Stimulated activated CD8-positive, alpha-beta memory T cell treated with anti-CD3 and anti-CD28 coated beads, Interleukin-15, amount 100 ng/mL, for 24 hours (primary cell): ENCODE measurements around the gene GPR4.

Experiments
- DNase-seq: peaks from one replicate; pipeline ENCODE4 v3.0.0-alpha.2; 2020; ENCODE audit warnings: low read depth

The GPR4 gene

DNA sequence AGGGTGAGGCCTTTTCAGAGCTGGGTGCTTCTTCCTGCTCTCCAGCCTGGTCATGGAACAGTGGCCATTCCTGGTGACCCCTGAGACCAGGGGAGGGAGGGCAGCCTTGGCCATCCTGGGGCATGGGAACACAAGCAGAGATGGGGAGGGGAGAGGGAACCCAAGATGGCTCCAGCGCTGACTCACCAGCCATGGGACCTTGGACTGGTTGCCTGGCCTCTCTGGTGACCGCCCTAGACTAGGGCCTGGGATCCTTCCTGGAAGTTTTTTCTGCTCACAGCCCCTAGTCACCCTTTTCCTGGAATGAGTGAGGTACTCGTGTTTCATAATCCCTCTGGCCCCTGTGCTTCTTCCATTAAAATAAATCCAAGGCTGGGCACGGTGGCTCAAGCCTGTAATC, 14.1 kb downstream of the GPR4 start:
- no peak for DNase-seq

DNA sequence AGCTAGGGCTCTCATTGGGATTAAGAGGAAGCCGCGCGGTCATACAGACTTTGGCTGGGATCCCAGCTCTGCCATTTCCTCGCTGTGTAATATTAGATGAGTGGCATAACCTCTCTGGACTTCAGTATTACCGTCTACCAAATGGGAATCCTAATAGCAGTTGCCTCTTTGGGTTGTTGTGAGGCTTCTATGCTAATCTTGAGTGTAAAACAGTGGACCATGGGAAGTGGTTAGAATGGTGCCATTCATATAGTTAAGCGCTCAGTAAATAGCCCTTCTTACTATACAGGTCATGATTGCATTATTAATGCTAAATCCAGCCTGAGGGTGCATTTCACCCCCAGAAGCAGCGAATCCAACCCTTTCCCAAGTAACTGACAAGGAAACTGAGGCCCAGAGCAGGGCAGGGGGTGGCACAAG, 16.8 kb downstream of the GPR4 start:
- DNase-seq: no peak

DNA sequence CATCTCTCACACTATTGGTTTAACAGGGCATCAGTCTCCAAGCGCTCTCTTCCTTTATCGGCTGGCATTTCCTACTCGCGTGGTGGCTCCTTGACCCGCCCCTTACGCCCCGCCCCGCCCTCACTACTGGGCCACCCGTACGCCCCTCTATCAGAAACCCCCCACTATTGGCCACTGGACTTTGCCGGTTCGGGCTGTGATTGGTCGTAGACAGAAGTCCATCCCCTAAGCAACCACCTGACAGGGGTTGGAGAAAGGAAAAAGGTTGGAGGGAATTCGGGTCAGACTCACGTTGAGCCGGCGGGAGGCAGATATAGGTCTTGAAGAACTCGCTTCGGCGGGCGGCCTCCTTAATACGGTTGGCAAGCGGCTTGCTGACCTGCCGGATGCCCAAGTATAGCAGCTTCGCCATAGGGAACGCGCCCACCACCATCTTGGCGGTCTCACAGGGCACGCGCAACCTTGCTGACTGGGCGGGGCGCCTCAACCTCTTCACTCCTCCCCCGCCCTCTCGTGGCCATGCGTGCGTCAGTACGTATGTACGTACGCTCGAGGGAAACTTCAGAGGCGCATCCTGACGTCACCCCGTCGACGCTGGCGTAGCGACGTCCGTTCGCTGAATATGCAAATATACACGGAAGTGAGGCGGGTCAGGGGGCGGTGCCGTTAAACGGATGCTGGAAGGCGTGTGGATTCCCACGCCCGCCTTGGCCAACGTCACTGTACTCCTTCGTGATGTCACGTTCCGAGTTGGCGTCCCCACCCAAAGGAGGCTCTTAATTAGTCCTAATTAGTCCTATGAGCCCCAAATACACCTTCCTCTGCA, 17.5 kb downstream of the GPR4 start, which contains the start of gene OPA3:
OPA3 (minus strand) TSS at position 471 of the 826 bp plus-strand sequence; CDS start at position 433, 38 bp downstream.
- peak; percentile 92 for DNase-seq

DNA sequence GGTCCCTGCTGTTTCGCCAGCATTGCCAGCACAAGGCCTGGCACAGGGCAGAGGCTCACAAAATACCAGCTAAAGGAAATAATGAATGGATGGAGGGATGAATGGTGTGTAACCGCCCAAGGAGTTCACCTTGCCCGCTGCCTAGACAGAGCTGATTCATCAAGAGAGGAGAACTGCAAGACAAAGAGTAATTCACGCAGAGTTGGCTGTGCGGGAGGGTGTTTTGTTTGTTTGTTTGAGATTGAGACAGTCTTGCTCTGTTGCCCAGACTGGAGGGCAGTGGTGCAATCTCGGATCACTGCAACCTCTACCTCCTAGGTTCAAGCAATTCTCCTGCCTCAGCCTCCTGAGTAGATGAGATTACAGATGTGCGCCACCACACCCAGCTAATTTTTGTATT, 20.4 kb downstream of the GPR4 start:
- no peak for DNase-seq

DNA sequence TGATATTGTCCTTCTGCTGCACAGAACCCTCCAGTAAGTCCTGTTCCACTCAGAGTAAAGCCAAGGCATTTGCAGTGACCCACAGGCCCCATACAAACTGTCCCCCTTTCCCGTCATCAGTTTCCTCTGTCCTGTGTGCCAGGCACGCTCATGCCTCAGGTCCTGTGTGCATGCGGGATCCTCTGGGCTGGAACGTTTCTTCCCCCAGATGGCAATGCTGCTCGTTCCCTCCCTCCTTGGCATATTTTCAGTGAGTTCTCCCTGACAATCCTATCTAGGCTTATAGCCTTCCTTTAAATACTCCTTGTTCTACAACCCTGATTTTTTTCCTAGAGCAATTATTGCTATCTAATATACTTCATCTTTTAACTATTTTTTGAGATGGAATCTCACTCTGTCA, 23.2 kb downstream of the GPR4 start:
- DNase-seq: no peak

DNA sequence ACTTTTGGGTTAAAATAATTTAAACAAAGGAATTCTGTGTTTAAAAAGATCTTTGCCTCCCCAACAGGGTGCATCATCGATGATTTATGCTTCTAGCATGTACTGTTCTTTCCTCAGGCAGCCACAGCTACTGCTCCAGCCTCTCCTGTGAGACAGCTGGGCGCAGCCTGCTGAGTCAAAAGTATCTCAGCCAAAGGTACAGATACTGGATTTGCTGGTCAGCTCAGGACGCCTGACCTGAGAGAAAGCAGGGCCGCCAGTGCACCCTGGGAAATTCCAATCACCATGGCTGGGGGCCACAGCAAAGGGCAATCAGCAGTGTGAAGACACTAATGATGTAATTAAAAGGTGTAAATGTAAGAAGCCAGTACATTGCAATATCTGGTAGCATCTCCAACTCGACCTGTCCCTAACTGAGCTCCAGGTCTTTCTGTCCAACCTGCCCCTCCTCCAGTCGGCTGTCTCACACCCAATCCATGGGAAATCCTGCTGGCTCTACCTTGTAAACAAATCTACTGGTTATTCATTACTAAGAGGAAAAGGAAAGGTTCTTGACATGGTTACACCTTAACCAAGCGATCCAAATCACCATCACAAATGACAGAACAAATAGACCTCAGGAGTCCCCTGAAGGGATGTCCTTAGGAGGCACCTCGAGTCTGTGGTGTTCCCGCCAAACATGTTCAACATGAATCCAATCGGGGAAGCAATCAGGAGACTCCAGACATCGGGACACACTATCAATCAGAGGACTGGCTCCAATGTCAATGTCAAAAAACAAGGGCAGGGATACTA, 24.7 kb downstream of the GPR4 start:
- DNase-seq: no peak

- DNase-seq: no peak
Measured at GRCh38 chr19:45576682-45577081, 25.3 kb downstream of the GPR4 start.

- no peak for DNase-seq
Measured at GRCh38 chr19:45575216-45575615, 26.8 kb downstream of the GPR4 start.

DNA sequence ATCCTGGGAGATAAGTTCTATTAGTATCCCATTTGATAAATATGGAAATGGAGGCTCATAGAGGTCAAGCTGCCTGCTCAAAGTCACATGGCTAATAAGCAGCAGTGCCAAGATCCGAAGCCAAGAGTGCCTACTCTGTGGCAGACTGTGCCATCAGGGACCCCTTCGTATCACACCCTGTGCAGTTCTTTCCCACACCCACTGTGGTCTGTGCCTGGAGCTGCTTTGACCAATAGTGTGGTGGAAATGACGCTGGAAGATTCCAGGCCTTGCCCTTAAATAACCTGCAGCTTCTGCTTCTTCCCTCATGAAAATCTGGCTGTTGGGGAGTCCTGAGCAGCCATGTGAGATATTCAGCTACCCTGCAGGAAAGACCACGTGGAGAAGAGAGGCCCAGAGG, 27.5 kb downstream of the GPR4 start:
- DNase-seq: no peak

DNA sequence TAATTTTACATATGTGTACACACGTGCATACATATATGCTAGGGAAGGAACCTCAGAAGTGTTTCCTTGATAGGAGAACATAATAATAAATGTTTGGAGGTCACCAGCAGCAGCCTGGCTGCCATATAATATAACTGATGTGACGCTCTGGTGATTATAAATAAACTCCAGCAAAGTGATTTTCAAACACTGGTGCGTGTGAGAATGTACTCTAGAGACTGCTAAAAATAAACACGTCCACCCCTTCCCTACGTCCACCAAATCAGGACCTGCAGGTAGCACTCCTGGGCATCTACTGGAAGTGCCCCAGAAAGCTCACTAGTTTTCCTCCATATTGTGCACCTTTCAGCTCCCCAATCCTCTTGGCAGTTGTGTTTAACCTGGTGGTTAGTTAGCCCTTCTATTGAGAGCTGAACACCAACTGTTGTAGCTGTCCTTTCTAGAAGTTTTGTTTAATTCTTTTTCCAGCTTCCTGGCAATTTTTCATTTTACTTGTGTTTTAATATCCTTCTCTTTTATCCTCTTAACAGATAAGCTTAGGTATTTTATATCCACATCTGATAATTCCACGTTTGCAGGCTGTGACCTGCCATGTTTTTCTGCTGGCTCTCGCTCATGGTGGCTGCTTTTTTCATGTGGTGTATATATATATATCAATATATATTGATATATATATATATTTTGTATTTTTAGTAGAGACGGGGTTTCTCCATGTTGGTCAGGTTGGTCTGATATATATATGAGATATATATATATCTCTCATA, 30.4 kb downstream of the GPR4 start:
- DNase-seq: no peak

DNA sequence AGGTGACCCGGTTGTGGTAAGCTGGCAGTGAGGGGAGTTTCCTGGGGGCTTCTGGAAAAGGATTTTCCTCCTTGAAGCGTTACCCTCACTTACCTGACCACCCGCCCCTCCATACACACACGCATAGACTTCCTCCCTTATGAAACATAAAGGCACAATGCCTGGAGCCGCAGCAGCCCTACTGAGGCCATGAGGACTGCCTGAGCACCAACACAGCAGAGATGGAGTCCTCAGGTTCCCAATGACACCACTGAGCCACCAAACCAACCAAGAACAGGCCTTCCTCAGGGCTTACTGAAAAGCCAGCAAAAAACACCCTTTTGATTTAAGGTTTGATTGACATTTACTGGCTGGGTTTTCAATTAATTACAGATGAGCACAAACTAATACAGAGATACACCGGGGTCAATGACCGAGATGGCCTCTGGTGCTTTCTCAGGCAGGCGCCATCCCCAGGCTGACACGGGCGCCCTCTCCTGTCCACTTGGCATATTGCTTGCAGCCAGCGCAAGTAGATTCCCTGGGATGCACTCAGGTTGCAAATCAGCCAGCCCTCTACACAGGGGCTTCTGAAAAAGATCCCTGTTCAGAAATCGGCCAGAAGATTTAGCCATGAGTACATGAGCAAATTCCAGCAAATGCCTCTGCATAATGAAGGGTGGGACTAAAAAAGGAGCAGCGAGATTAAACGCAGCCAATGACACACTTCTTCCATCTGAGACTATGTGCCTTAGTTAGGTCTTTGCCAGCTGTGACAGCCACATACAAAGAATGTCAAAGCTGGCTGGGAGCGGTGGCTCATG, 32.2 kb downstream of the GPR4 start:
- DNase-seq: peak; percentile 27

GRCh38 chr19:45568732-45569131, 33.3 kb downstream of the GPR4 start:
- no peak for DNase-seq

DNA sequence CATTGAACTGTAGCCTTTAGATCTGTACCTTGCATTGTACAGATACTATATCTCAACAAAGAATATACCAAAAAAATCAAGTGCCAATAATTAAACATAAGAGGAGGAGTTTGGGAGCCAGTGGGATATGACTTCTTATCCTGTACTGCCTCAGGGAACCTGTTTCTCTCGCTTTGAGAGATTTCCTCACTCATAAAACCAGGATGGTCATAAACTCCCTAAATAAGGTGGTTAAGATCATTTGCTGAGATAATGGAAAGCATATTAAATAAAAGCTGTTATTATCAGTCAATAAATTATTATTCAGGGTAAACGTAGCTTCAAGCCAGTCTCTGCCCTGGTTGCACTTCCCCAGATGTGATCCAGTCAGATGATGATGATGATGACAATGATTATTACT, 34.4 kb downstream of the GPR4 start:
- no peak for DNase-seq

DNA sequence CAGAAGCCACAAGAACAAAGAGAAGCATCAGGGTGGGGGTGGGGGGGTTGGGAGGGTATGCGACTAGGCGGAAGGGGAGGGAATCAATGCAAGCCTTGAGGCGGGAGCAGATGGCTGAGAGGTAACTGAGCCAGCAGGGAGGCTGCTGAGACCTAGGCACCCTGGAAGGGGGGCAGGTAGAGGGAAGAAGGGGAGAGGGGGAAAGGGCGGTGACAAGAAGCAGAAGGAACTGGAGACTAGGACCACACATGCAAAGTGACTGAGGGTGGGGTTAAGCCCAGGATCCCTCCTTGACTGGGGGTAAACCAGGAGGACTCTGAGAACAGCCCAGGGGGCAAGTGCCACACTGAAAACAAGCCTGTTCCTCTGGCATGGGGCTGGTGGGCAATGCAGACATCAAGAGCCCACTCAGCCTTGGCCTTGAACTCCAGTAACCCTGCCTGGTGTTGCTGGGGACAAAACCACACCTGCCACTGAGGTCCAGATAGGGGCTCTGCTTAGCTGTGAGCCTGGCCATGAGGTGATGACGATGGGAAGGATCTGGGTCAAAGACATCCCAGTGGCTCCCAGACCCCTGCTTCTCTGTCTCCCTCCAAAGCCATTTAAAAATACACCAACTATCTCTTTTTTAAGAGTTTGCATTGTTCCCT, 37.8 kb downstream of the GPR4 start:
- no peak for DNase-seq

DNA sequence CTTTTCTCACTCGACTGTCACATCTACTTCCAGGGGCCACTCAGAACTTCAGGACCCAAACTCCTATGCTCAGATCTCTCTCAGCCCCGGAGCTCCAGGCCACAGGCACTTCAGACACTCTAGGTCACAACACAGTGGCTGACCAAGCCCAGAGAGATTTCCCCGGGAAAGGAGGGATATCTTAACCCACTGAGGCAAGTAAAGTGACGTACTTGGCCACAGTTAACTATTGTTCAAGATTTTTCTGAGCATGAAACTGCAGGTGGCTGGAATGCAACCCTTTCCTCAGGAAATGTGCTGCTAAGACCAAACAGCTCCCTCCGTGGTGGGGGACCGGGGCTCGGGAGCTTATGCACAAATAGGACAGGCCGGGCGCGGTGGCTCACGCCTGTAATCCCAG, 41.3 kb downstream of the GPR4 start:
- DNase-seq: no peak

GRCh38 chr19:45560038-45560437, 42.0 kb downstream of the GPR4 start:
- DNase-seq: no peak

- peak; percentile 3 for DNase-seq
Measured at GRCh38 chr19:45558399-45558878, 43.6 kb downstream of the GPR4 start.

DNA sequence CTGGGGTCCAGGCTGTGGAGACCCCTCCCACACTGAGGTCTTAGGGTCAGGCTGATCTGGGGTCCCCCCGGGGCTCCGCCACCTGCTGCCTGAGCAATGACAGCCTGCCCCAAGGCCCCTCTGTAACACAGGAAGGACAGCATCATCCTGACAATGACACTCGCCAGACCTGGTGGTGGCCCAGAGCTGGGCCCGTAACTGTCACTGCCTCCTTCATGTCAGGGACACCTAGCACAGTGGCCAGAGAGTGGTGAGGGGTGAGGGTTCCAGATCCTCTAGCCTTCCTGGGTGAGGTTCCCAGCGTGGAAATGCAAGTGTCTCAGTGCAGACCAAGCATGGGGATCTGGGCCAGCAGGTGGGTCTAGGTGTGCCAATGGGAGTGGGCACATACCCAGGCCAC, 45.2 kb downstream of the GPR4 start:
- DNase-seq: no peak

- no peak for DNase-seq
Measured at GRCh38 chr19:45554481-45554880, 47.5 kb downstream of the GPR4 start.

DNA sequence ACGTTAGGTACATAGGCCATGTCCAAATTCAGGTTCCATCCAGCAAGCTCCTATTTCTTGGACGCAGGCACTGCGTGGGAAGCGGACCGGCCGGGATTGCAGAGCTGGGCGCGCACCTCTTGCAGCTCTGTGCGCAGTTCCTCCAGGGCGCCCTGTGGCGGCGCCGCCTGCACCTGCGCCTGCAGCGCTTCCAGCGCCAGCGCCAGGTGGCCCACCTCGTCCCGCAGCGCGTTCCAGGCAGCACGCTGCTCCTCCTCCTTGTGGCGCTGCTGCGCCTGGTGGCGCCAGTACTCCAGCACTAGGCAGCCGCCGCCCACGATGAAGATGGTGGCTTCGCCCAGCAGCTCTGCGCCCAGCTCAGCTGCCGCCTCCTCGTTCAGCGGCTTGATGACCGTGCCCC, 48.5 kb downstream of the GPR4 start:
- no peak for DNase-seq
